ENCODE results near the gene ZNF322.

Gene ZNF322

GRCh38 chr6:26588965-26589364 lies 70.6 kb downstream of the ZNF322 start:
- no peak for DNase-seq (ENCODE audit: low spot score)

All from pons (tissue), 1 donor.